ENCODE data around the gene SLIT3. TPM values are rescaled to one million over a fixed set of nuclear protein-coding genes. Genes with fewer than 3 reads are reported as not detected.
A peak's percentile ranks its signal among the peaks of the same experiment; 100 is the strongest.

Gene SLIT3
- total and polyA plus RNA-seq, 2 experiments from 2014 or later, result 0.59 to 0.71 TPM

GRCh38 chr5:168714046-168714445 is 586.9 kb downstream of the SLIT3 start:
- no peak overlapping the region for H2AFZ ChIP-seq
- no peak overlapping the region for H3K27ac ChIP-seq (ENCODE audit: low read depth)
- no peak overlapping the region for H3K4me3 Mint-ChIP-seq
- H3F3A ChIP-seq (replicated peaks; ENCODE audit: low read depth), result no peaks in the 10 kb centered on the region
- peaks cover 11% of the 10 kb centered on the region; the same call in 1 of the 2 replicates for H3K4me1 ChIP-seq (ENCODE audit: insufficient read depth)
- H3K36me3 Mint-ChIP-seq (ENCODE audit: low read depth), result no peaks in the 10 kb centered on the region
- no peaks in the 10 kb centered on the region for H3K9me3 Mint-ChIP-seq
- DNase-seq (ENCODE audit: low spot score) (no peak), ATAC-seq (no peak)
- TF ChIP-seq NANOG (IDR thresholded peaks at IDR 0.05; ENCODE audit: borderline replicate concordance), result no peak
- TF ChIP-seq ZNF331 (CRISPR knock-in tag; IDR thresholded peaks at IDR 0.05; ENCODE audit: low read depth), result no peak
- TF ChIP-seq, protein P1, sequence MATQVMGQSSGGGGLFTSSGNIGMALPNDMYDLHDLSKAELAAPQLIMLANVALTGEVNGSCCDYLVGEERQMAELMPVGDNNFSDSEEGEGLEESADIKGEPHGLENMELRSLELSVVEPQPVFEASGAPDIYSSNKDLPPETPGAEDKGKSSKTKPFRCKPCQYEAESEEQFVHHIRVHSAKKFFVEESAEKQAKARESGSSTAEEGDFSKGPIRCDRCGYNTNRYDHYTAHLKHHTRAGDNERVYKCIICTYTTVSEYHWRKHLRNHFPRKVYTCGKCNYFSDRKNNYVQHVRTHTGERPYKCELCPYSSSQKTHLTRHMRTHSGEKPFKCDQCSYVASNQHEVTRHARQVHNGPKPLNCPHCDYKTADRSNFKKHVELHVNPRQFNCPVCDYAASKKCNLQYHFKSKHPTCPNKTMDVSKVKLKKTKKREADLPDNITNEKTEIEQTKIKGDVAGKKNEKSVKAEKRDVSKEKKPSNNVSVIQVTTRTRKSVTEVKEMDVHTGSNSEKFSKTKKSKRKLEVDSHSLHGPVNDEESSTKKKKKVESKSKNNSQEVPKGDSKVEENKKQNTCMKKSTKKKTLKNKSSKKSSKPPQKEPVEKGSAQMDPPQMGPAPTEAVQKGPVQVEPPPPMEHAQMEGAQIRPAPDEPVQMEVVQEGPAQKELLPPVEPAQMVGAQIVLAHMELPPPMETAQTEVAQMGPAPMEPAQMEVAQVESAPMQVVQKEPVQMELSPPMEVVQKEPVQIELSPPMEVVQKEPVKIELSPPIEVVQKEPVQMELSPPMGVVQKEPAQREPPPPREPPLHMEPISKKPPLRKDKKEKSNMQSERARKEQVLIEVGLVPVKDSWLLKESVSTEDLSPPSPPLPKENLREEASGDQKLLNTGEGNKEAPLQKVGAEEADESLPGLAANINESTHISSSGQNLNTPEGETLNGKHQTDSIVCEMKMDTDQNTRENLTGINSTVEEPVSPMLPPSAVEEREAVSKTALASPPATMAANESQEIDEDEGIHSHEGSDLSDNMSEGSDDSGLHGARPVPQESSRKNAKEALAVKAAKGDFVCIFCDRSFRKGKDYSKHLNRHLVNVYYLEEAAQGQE (IDR thresholded peaks at IDR 0.05; ENCODE audit: unreplicated experiment), result no peak
- TF ChIP-seq CTCF (conservative IDR thresholded peaks at IDR 0.05; ENCODE audit: low read depth in 2 of 2), result no peak
- no peak for TF ChIP-seq JUNB (IDR thresholded peaks at IDR 0.05; ENCODE audit: unreplicated experiment)
- TF ChIP-seq EZH2phosphoT487 (IDR thresholded peaks at IDR 0.05; ENCODE audit: unreplicated experiment), result no peak
- TF ChIP-seq EZH2 (IDR thresholded peaks at IDR 0.05; ENCODE audit: low read depth, unreplicated experiment), result no peak
- TF ChIP-seq STAT1 (IDR thresholded peaks at IDR 0.05; ENCODE audit: unreplicated experiment), result no peak
- no peaks in the 10 kb centered on the region for H3K27me3 ChIP-seq (ENCODE audit: insufficient read depth)
- H3K9me2 ChIP-seq (ENCODE audit: insufficient read depth), result no peaks in the 10 kb centered on the region
- no peak overlapping the region for H3K4me3 ChIP-seq
- H4K20me1 ChIP-seq (replicated peaks; ENCODE audit: insufficient read depth), result no peaks in the 10 kb centered on the region
- no peak overlapping the region for H3K27ac Mint-ChIP-seq
- no peaks in the 10 kb centered on the region for H3K79me2 ChIP-seq (replicated peaks; ENCODE audit: insufficient read depth)
- H3K27me3 Mint-ChIP-seq (ENCODE audit: insufficient read depth, low read depth, poor library complexity), result peaks cover 3% of the 10 kb centered on the region
- H3K4me2 ChIP-seq, result 0 out of 2 replicates have a peak overlapping the region, but pooled peaks have one; percentile 43
- no peaks in the 10 kb centered on the region for H3K36me3 ChIP-seq (ENCODE audit: insufficient read depth)
- H3K4me1 Mint-ChIP-seq, result peaks cover 23% of the 10 kb centered on the region

GRCh38 chr5:168713051-168713450 is 587.9 kb downstream of the SLIT3 start:
- no peaks in the 10 kb centered on the region for H3K9me2 ChIP-seq (ENCODE audit: insufficient read depth)
- no peaks in the 10 kb centered on the region for H3K9me3 Mint-ChIP-seq
- peaks cover 3% of the 10 kb centered on the region for H3K27me3 Mint-ChIP-seq (ENCODE audit: insufficient read depth, low read depth, poor library complexity)
- no peaks in the 10 kb centered on the region for H3K79me2 ChIP-seq (replicated peaks; ENCODE audit: insufficient read depth)
- ATAC-seq, result no peak; the same call in 2 of the 3 replicates
- no peaks in the 10 kb centered on the region for H4K20me1 ChIP-seq (replicated peaks; ENCODE audit: insufficient read depth)
- no peaks in the 10 kb centered on the region for H3F3A ChIP-seq (replicated peaks; ENCODE audit: low read depth)
- H3K4me3 Mint-ChIP-seq, result no peak overlapping the region
- H3K4me1 ChIP-seq (ENCODE audit: insufficient read depth), result peaks cover 11% of the 10 kb centered on the region; the same call in 1 of the 2 replicates
- no peak overlapping the region for H3K4me3 ChIP-seq
- peaks cover 23% of the 10 kb centered on the region for H3K4me1 Mint-ChIP-seq
- no peaks in the 10 kb centered on the region for H3K27me3 ChIP-seq (ENCODE audit: insufficient read depth)
- no peaks in the 10 kb centered on the region for H3K36me3 Mint-ChIP-seq (ENCODE audit: low read depth)
- H3K27ac ChIP-seq (ENCODE audit: low read depth), result no peak overlapping the region
- no peak for DNase-seq (ENCODE audit: low spot score)
- H3K36me3 ChIP-seq (ENCODE audit: insufficient read depth), result no peaks in the 10 kb centered on the region
- no peak overlapping the region for H3K4me2 ChIP-seq
- H3K27ac Mint-ChIP-seq, result no peak overlapping the region
- H2AFZ ChIP-seq, result no peak overlapping the region
- TF ChIP-seq, protein P2, sequence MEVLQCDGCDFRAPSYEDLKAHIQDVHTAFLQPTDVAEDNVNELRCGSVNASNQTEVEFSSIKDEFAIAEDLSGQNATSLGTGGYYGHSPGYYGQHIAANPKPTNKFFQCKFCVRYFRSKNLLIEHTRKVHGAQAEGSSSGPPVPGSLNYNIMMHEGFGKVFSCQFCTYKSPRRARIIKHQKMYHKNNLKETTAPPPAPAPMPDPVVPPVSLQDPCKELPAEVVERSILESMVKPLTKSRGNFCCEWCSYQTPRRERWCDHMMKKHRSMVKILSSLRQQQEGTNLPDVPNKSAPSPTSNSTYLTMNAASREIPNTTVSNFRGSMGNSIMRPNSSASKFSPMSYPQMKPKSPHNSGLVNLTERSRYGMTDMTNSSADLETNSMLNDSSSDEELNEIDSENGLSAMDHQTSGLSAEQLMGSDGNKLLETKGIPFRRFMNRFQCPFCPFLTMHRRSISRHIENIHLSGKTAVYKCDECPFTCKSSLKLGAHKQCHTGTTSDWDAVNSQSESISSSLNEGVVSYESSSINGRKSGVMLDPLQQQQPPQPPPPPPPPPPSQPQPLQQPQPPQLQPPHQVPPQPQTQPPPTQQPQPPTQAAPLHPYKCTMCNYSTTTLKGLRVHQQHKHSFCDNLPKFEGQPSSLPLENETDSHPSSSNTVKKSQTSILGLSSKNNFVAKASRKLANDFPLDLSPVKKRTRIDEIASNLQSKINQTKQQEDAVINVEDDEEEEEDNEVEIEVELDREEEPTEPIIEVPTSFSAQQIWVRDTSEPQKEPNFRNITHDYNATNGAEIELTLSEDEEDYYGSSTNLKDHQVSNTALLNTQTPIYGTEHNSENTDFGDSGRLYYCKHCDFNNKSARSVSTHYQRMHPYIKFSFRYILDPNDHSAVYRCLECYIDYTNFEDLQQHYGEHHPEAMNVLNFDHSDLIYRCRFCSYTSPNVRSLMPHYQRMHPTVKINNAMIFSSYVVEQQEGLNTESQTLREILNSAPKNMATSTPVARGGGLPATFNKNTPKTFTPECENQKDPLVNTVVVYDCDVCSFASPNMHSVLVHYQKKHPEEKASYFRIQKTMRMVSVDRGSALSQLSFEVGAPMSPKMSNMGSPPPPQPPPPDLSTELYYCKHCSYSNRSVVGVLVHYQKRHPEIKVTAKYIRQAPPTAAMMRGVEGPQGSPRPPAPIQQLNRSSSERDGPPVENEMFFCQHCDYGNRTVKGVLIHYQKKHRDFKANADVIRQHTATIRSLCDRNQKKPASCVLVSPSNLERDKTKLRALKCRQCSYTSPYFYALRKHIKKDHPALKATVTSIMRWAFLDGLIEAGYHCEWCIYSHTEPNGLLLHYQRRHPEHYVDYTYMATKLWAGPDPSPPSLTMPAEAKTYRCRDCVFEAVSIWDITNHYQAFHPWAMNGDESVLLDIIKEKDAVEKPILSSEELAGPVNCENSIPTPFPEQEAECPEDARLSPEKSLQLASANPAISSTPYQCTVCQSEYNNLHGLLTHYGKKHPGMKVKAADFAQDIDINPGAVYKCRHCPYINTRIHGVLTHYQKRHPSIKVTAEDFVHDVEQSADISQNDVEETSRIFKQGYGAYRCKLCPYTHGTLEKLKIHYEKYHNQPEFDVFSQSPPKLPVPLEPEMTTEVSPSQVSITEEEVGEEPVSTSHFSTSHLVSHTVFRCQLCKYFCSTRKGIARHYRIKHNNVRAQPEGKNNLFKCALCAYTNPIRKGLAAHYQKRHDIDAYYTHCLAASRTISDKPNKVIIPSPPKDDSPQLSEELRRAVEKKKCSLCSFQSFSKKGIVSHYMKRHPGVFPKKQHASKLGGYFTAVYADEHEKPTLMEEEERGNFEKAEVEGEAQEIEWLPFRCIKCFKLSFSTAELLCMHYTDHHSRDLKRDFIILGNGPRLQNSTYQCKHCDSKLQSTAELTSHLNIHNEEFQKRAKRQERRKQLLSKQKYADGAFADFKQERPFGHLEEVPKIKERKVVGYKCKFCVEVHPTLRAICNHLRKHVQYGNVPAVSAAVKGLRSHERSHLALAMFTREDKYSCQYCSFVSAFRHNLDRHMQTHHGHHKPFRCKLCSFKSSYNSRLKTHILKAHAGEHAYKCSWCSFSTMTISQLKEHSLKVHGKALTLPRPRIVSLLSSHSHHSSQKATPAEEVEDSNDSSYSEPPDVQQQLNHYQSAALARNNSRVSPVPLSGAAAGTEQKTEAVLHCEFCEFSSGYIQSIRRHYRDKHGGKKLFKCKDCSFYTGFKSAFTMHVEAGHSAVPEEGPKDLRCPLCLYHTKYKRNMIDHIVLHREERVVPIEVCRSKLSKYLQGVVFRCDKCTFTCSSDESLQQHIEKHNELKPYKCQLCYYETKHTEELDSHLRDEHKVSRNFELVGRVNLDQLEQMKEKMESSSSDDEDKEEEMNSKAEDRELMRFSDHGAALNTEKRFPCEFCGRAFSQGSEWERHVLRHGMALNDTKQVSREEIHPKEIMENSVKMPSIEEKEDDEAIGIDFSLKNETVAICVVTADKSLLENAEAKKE (CRISPR knock-in tag; IDR thresholded peaks at IDR 0.05), result no peak

Measured in GM23338 (cell line).